ENCODE measurements around the gene ZNF831. TPM values are rescaled to one million over a fixed set of nuclear protein-coding genes. Genes with fewer than 3 reads are reported as not detected.

Gene ZNF831
- total RNA-seq, 2 experiments from 2014 or later, result 10.9 to 11.9 TPM

- no peak for DNase-seq
- Mint-ChIP-seq H3K9me3 (no peaks in the 10 kb centered on the region), H3K27me3 (no peaks in the 10 kb centered on the region), H3K27ac (no peak overlapping the region), H3K4me3 (no peak overlapping the region), H3K36me3 (ENCODE audit: low read depth) (peaks cover 12% of the 10 kb centered on the region), H3K4me1 (ENCODE audit: low read depth) (no peaks in the 10 kb centered on the region)
- POLR2A ChIA-PET, result interaction anchor here (0.5 kb wide), 1 partner anchor 11 kb away, joined by 3 read pairs; no protein-coding TSS in a partner anchor
- no peak for ATAC-seq
- CTCF ChIA-PET, result interaction anchor here (0.9 to 1.3 kb wide), 2 partner anchors 9 to 14 kb away, joined by 3 to 9 read pairs; no protein-coding TSS in a partner anchor
- TF ChIP-seq CTCF (IDR thresholded peaks at IDR 0.05), result no peak
- intact Hi-C loops (cut with micrococcal nuclease), result no loop called here
These were observed 30.7 kb downstream of the ZNF831 start for GRCh38 chr20:59194023-59194935.

DNA sequence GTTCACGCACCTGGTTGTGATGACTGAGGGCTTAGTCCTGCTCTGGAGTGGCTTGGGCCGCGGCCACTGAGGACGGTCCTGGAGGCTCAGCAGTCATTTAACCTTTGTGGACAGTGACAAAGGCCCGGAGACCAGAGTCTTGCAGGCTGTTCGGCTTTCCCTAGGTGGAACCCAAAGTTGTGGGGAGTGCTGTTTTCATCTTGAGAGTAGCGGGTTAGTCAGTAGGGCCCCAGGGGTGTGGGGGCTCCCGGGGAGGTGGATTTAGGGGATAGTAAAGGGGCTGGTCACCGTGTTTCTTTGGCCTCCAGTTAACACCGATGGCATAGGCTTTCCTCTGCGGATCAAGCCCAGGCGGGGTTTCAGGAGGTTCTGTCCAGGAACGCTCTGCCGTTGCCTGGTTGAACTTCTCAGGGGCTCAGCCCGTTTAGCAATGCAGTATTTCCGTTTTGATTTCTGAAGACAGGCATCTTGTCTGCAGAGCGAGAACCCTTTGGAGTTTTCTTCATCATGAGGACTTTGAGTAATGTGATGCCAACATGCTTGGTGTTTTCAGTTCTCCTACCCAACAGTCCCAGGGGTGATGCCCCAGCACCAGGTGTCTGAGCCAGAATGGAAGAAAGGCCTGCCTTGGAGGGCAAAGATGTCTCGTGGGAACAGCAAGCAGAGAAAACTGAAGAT is 31.8 kb downstream of the ZNF831 start:
- ATAC-seq, result no peak
- Mint-ChIP-seq H3K27ac (no peak overlapping the region), H3K4me3 (no peak overlapping the region), H3K27me3 (no peaks in the 10 kb centered on the region), H3K36me3 (ENCODE audit: low read depth) (peaks cover 22% of the 10 kb centered on the region), H3K9me3 (peaks cover 3% of the 10 kb centered on the region), H3K4me1 (ENCODE audit: low read depth) (no peaks in the 10 kb centered on the region)
- POLR2A ChIA-PET, result no interaction called here
- DNase-seq, result no peak
- intact Hi-C loops (cut with micrococcal nuclease), result no loop called here
- CTCF ChIA-PET, result interaction anchor here (0.7 to 1.3 kb wide), 3 partner anchors 10 to 113 kb away, joined by 3 to 9 read pairs (median 3); no protein-coding TSS in a partner anchor
- no peak for TF ChIP-seq CTCF (IDR thresholded peaks at IDR 0.05)

DNA sequence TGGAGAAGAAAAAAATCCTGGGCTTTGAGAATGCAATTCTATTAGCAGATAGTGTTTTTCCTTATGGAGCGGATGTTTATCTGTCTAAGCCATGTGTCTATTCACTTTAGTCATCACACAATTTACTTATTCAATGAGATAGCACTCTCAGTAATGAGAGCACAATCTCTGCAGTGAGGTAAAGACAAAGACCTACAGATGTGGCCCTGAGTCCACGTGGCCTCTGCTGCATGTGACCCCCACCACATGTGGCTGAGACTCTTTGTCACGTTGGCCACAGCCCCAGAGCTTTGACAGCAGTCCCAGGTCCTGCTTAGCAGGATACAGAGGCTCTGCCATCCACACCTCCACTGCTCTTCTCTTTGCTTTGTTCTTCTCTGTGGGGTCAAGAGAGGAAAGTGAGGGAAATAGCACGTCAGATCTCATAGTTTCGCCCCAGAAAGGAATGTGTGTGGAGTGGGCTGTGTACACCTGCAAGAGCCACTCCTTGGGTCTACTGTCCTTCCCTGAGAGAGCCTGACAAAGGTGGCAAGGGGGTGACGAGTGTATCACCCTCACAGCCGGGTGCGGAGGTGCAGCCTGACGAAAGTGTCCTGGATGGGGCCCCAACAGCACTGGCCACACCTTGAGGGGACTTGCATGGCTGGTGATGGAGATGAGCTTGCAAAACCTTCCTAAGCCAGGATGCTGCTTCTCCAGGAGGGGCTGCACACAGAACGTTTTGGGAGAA is 40.7 kb downstream of the ZNF831 start:
- CTCF ChIA-PET, result interaction anchor here (1.9 to 7.5 kb wide), 3 partner anchors 18 to 118 kb away, joined by 8 to 234 read pairs (median 79); no protein-coding TSS in a partner anchor
- Mint-ChIP-seq H3K4me3 (no peak overlapping the region), H3K4me1 (ENCODE audit: low read depth) (peaks cover 31% of the 10 kb centered on the region), H3K27me3 (no peaks in the 10 kb centered on the region), H3K36me3 (ENCODE audit: low read depth) (peaks cover 27% of the 10 kb centered on the region), H3K9me3 (peaks cover 6% of the 10 kb centered on the region), H3K27ac (peak overlapping the region; percentile 47)
- DNase-seq (peak; percentile 32), ATAC-seq (no peak)
- TF ChIP-seq CTCF (IDR thresholded peaks at IDR 0.05), result no peak
- POLR2A ChIA-PET, result interaction anchor here (1.1 kb wide), 1 partner anchor 109 kb away, joined by 4 read pairs; no protein-coding TSS in a partner anchor
- intact Hi-C loops (cut with micrococcal nuclease), result no loop called here

DNA sequence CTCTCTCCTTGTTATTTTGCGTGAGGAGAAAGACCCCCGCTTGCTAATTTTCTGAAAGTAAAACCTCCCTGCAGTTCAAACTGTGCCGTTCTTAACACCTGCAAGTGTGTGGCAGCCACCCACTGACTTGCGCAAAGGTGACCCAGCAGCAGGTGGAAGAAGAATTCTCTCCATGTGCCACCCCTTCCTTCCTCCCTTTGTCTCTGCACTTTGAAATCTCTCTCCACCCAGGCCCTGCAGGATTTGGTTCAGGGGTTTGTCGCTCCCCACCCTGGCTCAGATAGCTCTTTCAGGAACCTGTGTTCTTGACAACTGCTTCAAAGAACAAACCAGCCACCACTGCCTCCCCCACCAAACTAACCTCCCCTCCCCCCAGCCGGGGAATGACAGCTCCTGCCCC is 41.4 kb downstream of the ZNF831 start:
- H3K9me3 Mint-ChIP-seq, result peaks cover 3% of the 10 kb centered on the region
- DNase-seq, result no peak
- peaks cover 31% of the 10 kb centered on the region for H3K4me1 Mint-ChIP-seq (ENCODE audit: low read depth)
- H3K4me3 Mint-ChIP-seq, result no peak overlapping the region
- POLR2A ChIA-PET, result interaction anchor here (0.7 to 1.1 kb wide), 2 partner anchors 10 to 109 kb away, joined by 3 to 4 read pairs; no protein-coding TSS in a partner anchor
- no peak for TF ChIP-seq CTCF (IDR thresholded peaks at IDR 0.05)
- intact Hi-C loops (cut with micrococcal nuclease), result no loop called here
- no peaks in the 10 kb centered on the region for H3K27me3 Mint-ChIP-seq
- peaks cover 21% of the 10 kb centered on the region for H3K36me3 Mint-ChIP-seq (ENCODE audit: low read depth)
- CTCF ChIA-PET, result interaction anchor here (1.9 to 7.5 kb wide), 5 partner anchors 17 to 119 kb away, joined by 8 to 234 read pairs (median 19); no protein-coding TSS in a partner anchor
- ATAC-seq, result no peak
- H3K27ac Mint-ChIP-seq, result no peak overlapping the region
